IMR-90 (cell line): ENCODE data around the gene CCDC33. TPM values are rescaled to one million over a fixed set of nuclear protein-coding genes. Genes with fewer than 3 reads are reported as not detected.

Source experiments
- ATAC-seq: fragments of 200-7000 bp; cut with Tn5 transposase; 2 replicates; pipeline ENCODE4 v1.9.1; 2020; ENCODE audit warnings: low read depth, mild to moderate bottlenecking, moderate library complexity
- BruUV-seq: library from RNA; stranded (reverse); fragments of 400-500 nt; replicated peaks from 2 replicates; lab custom pipeline; 2021; lab: Mats Ljungman, UMichigan
- CTCF ChIA-PET: fragments of 300-600 bp; formaldehyde crosslinking; extraction: SDS; loops from one replicate; lab custom pipeline; 2021; ENCODE audit warnings: antibody characterized with exemption; lab: Yijun Ruan, JAX
- POLR2A ChIA-PET: fragments of 300-600 bp; sonication (Branson Sonifier 250); formaldehyde crosslinking; loops from one replicate; lab custom pipeline; 2022; ENCODE audit warnings: antibody characterized with exemption; ENCODE audit not compliant: unreplicated experiment; lab: Charles Lee
- DNase-seq: peaks from one replicate; pipeline ENCODE4 v3.0.0; 2013
- H2AFZ ChIP-seq: replicated peaks from 2 replicates; pipeline ENCODE3; 2013; ENCODE audit warnings: low read length, mild to moderate bottlenecking; ENCODE audit not compliant: poor library complexity
- H2AK5ac ChIP-seq: 2 replicates; pipeline ENCODE4 v1.6.1; 2013; ENCODE audit warnings: low read depth, low read length, inconsistent platforms
- H2AK9ac ChIP-seq: replicated peaks from 2 replicates; pipeline ENCODE3; 2013; ENCODE audit warnings: mild to moderate bottlenecking, low read depth, low read length, moderate library complexity; ENCODE audit not compliant: poor library complexity
- H2BK120ac ChIP-seq: 2 replicates; pipeline ENCODE4 v1.6.1; 2013; ENCODE audit warnings: low read depth, low read length, inconsistent platforms
- H2BK15ac ChIP-seq: 3 replicates; pipeline ENCODE4 v1.6.1; 2013; ENCODE audit warnings: low read depth, low read length, inconsistent platforms
- H2BK20ac ChIP-seq: 2 replicates; pipeline ENCODE4 v1.6.1; 2013; ENCODE audit warnings: low read depth, mild to moderate bottlenecking, inconsistent platforms, low read length, moderate library complexity
- H2BK5ac ChIP-seq: 2 replicates; pipeline ENCODE4 v1.6.1; 2013; ENCODE audit warnings: mild to moderate bottlenecking, low read depth, low read length, inconsistent platforms; ENCODE audit not compliant: poor library complexity, severe bottlenecking
- H3K14ac ChIP-seq: replicated peaks from 2 replicates; pipeline ENCODE4 v1.6.1; 2013; ENCODE audit warnings: low read depth, low read length, inconsistent platforms
- H3K18ac ChIP-seq: 2 replicates; pipeline ENCODE4 v1.6.1; 2013; ENCODE audit warnings: low read depth, low read length, control low read depth
- H3K23ac ChIP-seq: 2 replicates; pipeline ENCODE4 v1.6.1; 2013; ENCODE audit warnings: low read depth, low read length, inconsistent platforms
- H3K27ac ChIP-seq: 2 replicates; pipeline ENCODE4 v1.5.1; 2013; ENCODE audit warnings: mild to moderate bottlenecking, control low read depth, low read length; ENCODE audit not compliant: insufficient read depth
- H3K27me3 ChIP-seq: 2 replicates; pipeline ENCODE4 v1.6.1; 2013; ENCODE audit warnings: low read length; ENCODE audit not compliant: control insufficient read depth, insufficient read depth
- H3K36me3 ChIP-seq: 2 replicates; pipeline ENCODE4 v1.6.1; 2013; ENCODE audit warnings: low read length, mixed read lengths; ENCODE audit not compliant: control insufficient read depth, insufficient read depth
- H3K4ac ChIP-seq: 2 replicates; pipeline ENCODE4 v1.6.1; 2013; ENCODE audit warnings: low read depth, low read length, inconsistent platforms
- H3K4me1 ChIP-seq: 2 replicates; pipeline ENCODE4 v1.6.1; 2013; ENCODE audit warnings: low read length, mixed read lengths; ENCODE audit not compliant: control insufficient read depth, insufficient read depth
- H3K4me2 ChIP-seq: 2 replicates; pipeline ENCODE4 v1.6.1; 2013; ENCODE audit warnings: low read depth, mild to moderate bottlenecking, control low read depth, low read length, moderate library complexity
- H3K4me3 ChIP-seq: 2 replicates; pipeline ENCODE4 v1.5.1; 2013; ENCODE audit warnings: low read depth, mild to moderate bottlenecking, control low read depth, low read length, moderate library complexity; ENCODE audit not compliant: insufficient read depth
- H3K56ac ChIP-seq: 2 replicates; pipeline ENCODE4 v1.6.1; 2013; ENCODE audit warnings: low read length, inconsistent platforms; ENCODE audit not compliant: insufficient read depth; ENCODE audit errors: extremely low read depth
- H3K79me1 ChIP-seq, 2 experiments: 2 replicates each; pipeline ENCODE4 v1.6.1; 2013; ENCODE audit warnings: low read length in 2 of 2, inconsistent platforms in 1 of 2, low read depth in 1 of 2
- H3K9ac ChIP-seq: 2 replicates; pipeline ENCODE4 v1.6.1; 2013; ENCODE audit warnings: low read depth, low read length, control low read depth
- H3K9me1 ChIP-seq: 2 replicates; pipeline ENCODE4 v1.6.1; 2013; ENCODE audit warnings: low read length, inconsistent platforms; ENCODE audit not compliant: insufficient read depth
- H3K9me3 ChIP-seq: 2 replicates; pipeline ENCODE4 v1.6.1; 2013; ENCODE audit warnings: low read length; ENCODE audit not compliant: control insufficient read depth, insufficient read depth
- H4K20me1 ChIP-seq: 2 replicates; pipeline ENCODE4 v1.6.1; 2013; ENCODE audit warnings: low read length, inconsistent platforms; ENCODE audit not compliant: insufficient read depth
- H4K5ac ChIP-seq: 2 replicates; pipeline ENCODE4 v1.6.1; 2013; ENCODE audit warnings: mild to moderate bottlenecking, low read depth, low read length, control low read depth
- H4K8ac ChIP-seq, 2 experiments: 2 replicates each; pipeline ENCODE4 v1.6.1; 2013; ENCODE audit warnings: low read depth in 2 of 2, low read length in 2 of 2, control low read depth in 1 of 2, inconsistent platforms in 1 of 2
- H4K91ac ChIP-seq: 2 replicates; pipeline ENCODE4 v1.6.1; 2013; ENCODE audit warnings: low read depth, low read length, inconsistent platforms; ENCODE audit not compliant: insufficient read depth
- BHLHE40 ChIP-seq: fragments of 150-350 bp; IDR thresholded peaks from 2 replicates; pipeline ENCODE4 v1.6.1; 2016; ENCODE audit warnings: mild to moderate bottlenecking, low read depth, low read length
- FOS ChIP-seq: fragments of 150-350 bp; IDR thresholded peaks from 2 replicates; pipeline ENCODE4 v1.6.1; 2016; ENCODE audit warnings: low read depth, low read length
- MXI1 ChIP-seq: IDR thresholded peaks from 2 replicates; pipeline ENCODE4 v1.6.1; 2012; ENCODE audit warnings: low read depth, mild to moderate bottlenecking, low read length, moderate library complexity, borderline replicate concordance
- POLR2A ChIP-seq: IDR thresholded peaks from 2 replicates; pipeline ENCODE4 v1.6.1; 2012; ENCODE audit warnings: mild to moderate bottlenecking, low read depth, low read length
- RFX5 ChIP-seq: IDR thresholded peaks from 2 replicates; pipeline ENCODE4 v1.8.0; 2012; ENCODE audit warnings: low read depth, mild to moderate bottlenecking, low read length, moderate library complexity
- WGBS, 2 experiments: methylation state at CpG; one replicate each; pipeline versions ENCODE4 v1.1.5 to v1.1.7; 2013; ENCODE audit warnings: missing lambda C conversion rate in 2 of 2; ENCODE audit not compliant: insufficient read length in 1 of 2; ENCODE audit errors: extremely low coverage in 2 of 2; 5-methylcytosine and 5-hydroxymethylcytosine counted together
- dilution Hi-C: fragments of 300-500 bp; cut with HindIII; formaldehyde crosslinking; loops from one replicate; pipeline ENCODE4 v1.14.3; 2018; ENCODE audit warnings: low sequenced_read_pairs; ENCODE audit not compliant: unreplicated experiment
- in situ Hi-C: fragments of 300-500 bp; cut with MboI; formaldehyde crosslinking; loops from 3 replicates; pipeline ENCODE4 v1.14.3; 2019; ENCODE audit warnings: low sequenced_read_pairs, inconsistent platforms, mixed read lengths
- intact Hi-C: fragments of 100-400 bp; cut with micrococcal nuclease; formaldehyde crosslinking; loops from 2 replicates; pipeline ENCODE4 v1.10.0; 2022
- polyA plus RNA-seq, 3 experiments: library from polyadenylated mRNA; depleted of rRNA; stranded (reverse); fragments of >200 nt; gene quantifications; 2 replicates each; pipeline ENCODE4 v1.2.3, GENCODE V29; 2012; ENCODE audit warnings: low replicate concordance in 1 of 3
- total RNA-seq: library from RNA; depleted of rRNA; stranded (reverse); fragments of >200 nt; gene quantifications from 2 replicates; pipeline ENCODE4 v1.2.3, GENCODE V29; 2012

The CCDC33 gene
- total and polyA plus RNA-seq, 2 of the 4 experiments (the other 2 are of a cell fraction): not detected

DNA sequence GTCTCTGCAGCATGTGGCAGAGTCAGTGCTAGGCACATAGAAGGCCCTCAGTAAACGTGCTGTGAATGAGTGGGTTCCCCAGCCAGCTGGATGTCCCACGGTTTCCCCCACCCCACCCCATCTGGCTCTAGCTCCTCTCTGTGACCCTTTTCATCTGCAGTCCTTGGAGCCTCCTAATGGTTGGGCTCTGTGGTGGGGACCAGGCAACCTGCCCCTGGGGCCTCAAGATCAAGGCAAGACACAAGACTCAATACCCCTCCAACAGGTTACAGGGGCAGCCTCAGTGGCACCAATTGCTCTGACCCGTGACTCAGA, 148.4 kb downstream of the CCDC33 start:
- Histone ChIP-seq H3K4me2 (no peak overlapping the region), H3K4ac (peak overlapping the region; percentile 41; the same call in 1 of the 2 replicates), H2AK5ac (peak overlapping the region; percentile 65), H3K27me3 (no peaks in the 10 kb centered on the region), H3K18ac (no peak overlapping the region), H3K14ac (peak overlapping the region; percentile 25), H3K9me1 (peaks cover 8% of the 10 kb centered on the region; the same call in 1 of the 2 replicates), H3K9me3 (no peaks in the 10 kb centered on the region), H4K8ac (peak overlapping the region in 1 of 2 experiments; percentile 71; a peak in 2 of 4 replicates), H3K56ac (no peak overlapping the region), H2BK15ac (0 out of 3 replicates have a peak overlapping the region, but pooled peaks have one; percentile 46), H3K9ac (no peak overlapping the region), H4K5ac (peak overlapping the region; percentile 38; the same call in 1 of the 2 replicates), H3K23ac (no peak overlapping the region), H2AFZ (peak overlapping the region; percentile 76), H4K20me1 (no peaks in the 10 kb centered on the region), H2BK5ac (peak overlapping the region; percentile 16), H2BK120ac (peak overlapping the region; percentile 57; the same call in 1 of the 2 replicates), H3K79me1 (peaks cover 0 to 5% of the 10 kb centered on the region in 2 experiments; a peak in 1 of 4 replicates), H2BK20ac (peak overlapping the region; percentile 73; the same call in 1 of the 2 replicates), H3K27ac (no peak overlapping the region), H3K4me3 (no peak overlapping the region), H4K91ac (peak overlapping the region; percentile 32), H2AK9ac (peak overlapping the region; percentile 92), H3K4me1 (peaks cover 4% of the 10 kb centered on the region; the same call in 1 of the 2 replicates), H3K36me3 (no peaks in the 10 kb centered on the region)
- ATAC-seq (no peak), DNase-seq (no peak)
- intact Hi-C loops: loop anchor here (5.0 kb wide), 1 partner anchor 163 kb away; no protein-coding TSS in a partner anchor
- WGBS, 2 experiments: no CpG with 5 or more reads among the region's 3 CpGs
- dilution Hi-C loops: no loop called here
- CTCF ChIA-PET: interaction anchor here (0.5 to 5.3 kb wide), 2 partner anchors 54 to 148 kb away, joined by 5 to 31 read pairs; no protein-coding TSS in a partner anchor
- in situ Hi-C loops: loop anchor here (5.0 kb wide), 1 partner anchor 53 kb away; no protein-coding TSS in a partner anchor
- POLR2A ChIA-PET: interaction anchor here (0.5 kb wide), 1 partner anchor 77 kb away, joined by 6 read pairs; no protein-coding TSS in a partner anchor
- BruUV-seq: no TSS peak
- TF ChIP-seq BHLHE40: no peak
- no peak for TF ChIP-seq MXI1
- no peak for TF ChIP-seq RFX5
- TF ChIP-seq FOS: no peak
- TF ChIP-seq POLR2A: no peak
